Measurements from ENCODE around the gene BRI3BP.

GRCh38 chr12:124964836-124965462, 28.5 kb upstream of the BRI3BP start:
- TF ChIP-seq NFIC (IDR thresholded peaks at IDR 0.05) (no peak), RAD21 (IDR thresholded peaks at IDR 0.05; ENCODE audit: low read depth) (no peak), YY1 (IDR thresholded peaks at IDR 0.05; ENCODE audit: low read depth) (no peak), EP300 (IDR thresholded peaks at IDR 0.05; ENCODE audit: borderline replicate concordance) (no peak), TEAD4 (IDR thresholded peaks at IDR 0.05) (no peak), TAF1 (IDR thresholded peaks at IDR 0.05; ENCODE audit: low read depth) (no peak), MAX (IDR thresholded peaks at IDR 0.05) (no peak), CREB1 (IDR thresholded peaks at IDR 0.05; ENCODE audit: low read depth) (no peak)

Measured in Ishikawa (cell line).